Smooth muscle cell (in vitro differentiated cells): Measurements from ENCODE around the gene SLFN12. TPM values are rescaled to one million over a fixed set of nuclear protein-coding genes. Genes with fewer than 3 reads are reported as not detected.

Experiments
- polyA plus RNA-seq: library from polyadenylated mRNA; unstranded; fragments of >200 nt; fragmentation: Nextera tagmentation; extraction: Ambion mirVana; gene quantifications from 2 replicates; pipeline ENCODE4 v1.2.1, GENCODE V29; 2016
- small RNA-seq: library from RNA; depleted of rRNA; stranded (forward); fragments of <200 nt; gene quantifications from one replicate; pipeline ENCODE3, GENCODE V24; 2014
- total RNA-seq: library from RNA; depleted of rRNA; stranded (reverse); fragments of >200 nt; gene quantifications from 2 replicates; pipeline ENCODE4 v1.2.3, GENCODE V29; 2014

SLFN12 gene
- total and polyA plus RNA-seq, 2 experiments from 2014 or later, result 2.8 to 14.3 TPM

Small RNAs within 50 kb of the gene (small RNA-seq; reads per million reads assigned to genes)
- gene AC060766.3 (1.1 reads per million, percentile 31 among the genes with 10 or more reads in this experiment), gene AC060766.5 (not detected)

Other genes starting within 250 kb of the SLFN12 start
- gene SLC35G3, start 238.1 kb downstream of the SLFN12 start, total RNA-seq, result not detected in 2 replicates
- not detected in 2 replicates for gene SLC35G3, start 238.1 kb downstream of the SLFN12 start, polyA plus RNA-seq
- 16.0 and 26.8 TPM in 2 replicates for gene SLFN5, start 189.4 kb downstream of the SLFN12 start, total RNA-seq
- gene SLFN5, start 189.4 kb downstream of the SLFN12 start, polyA plus RNA-seq, result 8.8 and 9.1 TPM in 2 replicates
- gene SLFN11, start 58.9 kb downstream of the SLFN12 start, total RNA-seq, result 4.3 and 4.4 TPM in 2 replicates
- gene SLFN11, start 58.9 kb downstream of the SLFN12 start, polyA plus RNA-seq, result 1.4 and 1.8 TPM in 2 replicates
- gene SLFN13, start 16.3 kb upstream of the SLFN12 start, total RNA-seq, result 0.45 and 5.1 TPM in 2 replicates
- gene SLFN13, start 16.3 kb upstream of the SLFN12 start, polyA plus RNA-seq, result 0.30 and 0.83 TPM in 2 replicates
- not detected in 2 replicates for gene SLFN12L, start 105.2 kb upstream of the SLFN12 start, total RNA-seq
- gene SLFN12L, start 105.2 kb upstream of the SLFN12 start, polyA plus RNA-seq, result not detected in 2 replicates
- gene SLFN14, start 128.3 kb upstream of the SLFN12 start, total RNA-seq, result not detected in 2 replicates
- not detected in 2 replicates for gene SLFN14, start 128.3 kb upstream of the SLFN12 start, polyA plus RNA-seq
- gene PEX12, start 146.1 kb upstream of the SLFN12 start, total RNA-seq, result 8.6 and 10.2 TPM in 2 replicates
- 2.8 and 3.5 TPM in 2 replicates for gene PEX12, start 146.1 kb upstream of the SLFN12 start, polyA plus RNA-seq
- 92.3 and 94.6 TPM in 2 replicates for gene AP2B1, start 154.8 kb upstream of the SLFN12 start, total RNA-seq
- 45.0 and 58.5 TPM in 2 replicates for gene AP2B1, start 154.8 kb upstream of the SLFN12 start, polyA plus RNA-seq